ENCODE measurements around the gene CYB5R3.

GRCh38 chr22:42591987-42592386 lies 57.2 kb downstream of the CYB5R3 start:
- TF ChIP-seq CTCF (IDR thresholded peaks at IDR 0.05): no peak
- no peak for TF ChIP-seq POLR2A (IDR thresholded peaks at IDR 0.05)

Measured in thyroid gland (tissue), 4 donors.